GM18873 (cell line): ENCODE data around the gene TMEM156.
A peak's percentile ranks its signal among the peaks of the same experiment; 100 is the strongest.

Experiments used
- ATAC-seq: cut with Tn5 transposase; IDR thresholded peaks from one replicate; pipeline ENCODE4 v1.9.1; 2021; ENCODE audit warnings: mild to moderate bottlenecking, moderate library complexity, moderate number of reproducible peaks; ENCODE audit not compliant: unreplicated experiment, low FRiP score

Gene TMEM156, protein sequence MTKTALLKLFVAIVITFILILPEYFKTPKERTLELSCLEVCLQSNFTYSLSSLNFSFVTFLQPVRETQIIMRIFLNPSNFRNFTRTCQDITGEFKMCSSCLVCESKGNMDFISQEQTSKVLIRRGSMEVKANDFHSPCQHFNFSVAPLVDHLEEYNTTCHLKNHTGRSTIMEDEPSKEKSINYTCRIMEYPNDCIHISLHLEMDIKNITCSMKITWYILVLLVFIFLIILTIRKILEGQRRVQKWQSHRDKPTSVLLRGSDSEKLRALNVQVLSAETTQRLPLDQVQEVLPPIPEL

DNA sequence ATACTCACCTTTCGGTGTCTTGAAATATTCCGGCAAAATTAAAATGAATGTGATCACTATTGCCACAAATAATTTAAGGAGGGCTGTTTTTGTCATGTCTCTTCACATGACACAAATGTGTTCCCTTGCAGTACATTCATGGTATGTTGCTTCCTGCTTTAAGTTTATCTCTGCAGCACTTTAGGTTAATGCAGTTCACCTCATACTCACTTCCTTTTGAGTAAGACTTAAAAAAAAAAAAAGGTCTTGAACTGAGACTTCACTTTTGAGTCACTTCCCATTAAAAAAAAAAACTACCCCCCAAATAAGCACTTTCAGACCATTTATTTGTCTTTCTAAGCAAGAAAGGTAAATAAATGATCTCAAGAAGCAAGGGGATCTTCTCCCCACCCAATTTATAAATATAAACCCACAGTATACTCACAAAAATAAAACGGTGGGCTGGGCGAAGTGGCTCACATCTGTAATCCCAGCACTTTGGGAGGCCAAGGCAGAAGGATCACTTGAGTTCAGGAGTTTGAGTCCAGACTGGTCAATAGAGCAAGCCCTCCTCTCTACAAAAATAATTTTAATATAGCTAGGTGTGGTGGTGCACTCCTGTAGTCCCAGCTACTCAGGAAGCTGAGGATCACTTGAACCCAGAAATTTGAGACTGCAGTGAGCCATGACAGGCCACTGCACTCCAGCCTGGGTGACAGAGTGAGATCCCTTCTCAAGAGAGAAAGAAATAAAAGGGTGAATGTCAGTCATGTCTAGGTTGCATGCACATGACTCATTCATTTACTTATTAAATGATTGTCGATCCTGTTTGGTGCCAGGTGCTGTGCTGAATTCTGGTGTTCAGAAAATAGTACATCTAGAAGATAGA, at the start of gene TMEM156:
Gene TMEM156 (minus strand): TSS at position 192 of the 868 bp plus-strand sequence. CDS start 96 bp downstream, at position 96.
- peak; percentile 58 for ATAC-seq

DNA sequence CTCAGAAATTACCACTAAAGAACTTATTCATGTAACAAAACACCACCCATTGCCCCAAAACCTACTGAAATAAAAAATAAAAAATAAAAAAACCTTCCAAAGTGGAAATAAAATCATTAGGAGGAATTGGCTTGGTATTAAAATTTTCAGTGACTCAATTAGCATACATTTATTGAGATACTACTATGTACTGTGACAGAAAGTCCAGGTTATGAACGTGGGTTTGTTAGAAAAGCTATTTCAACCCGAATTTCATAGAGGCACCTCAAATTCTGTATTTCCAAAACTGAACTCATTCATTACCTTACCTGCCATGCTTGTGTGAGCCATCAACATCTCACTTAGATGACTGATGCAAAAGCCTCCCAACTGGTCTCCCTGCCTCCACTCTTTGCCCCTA, 46.6 kb upstream of the TMEM156 start:
- no peak for ATAC-seq

- no peak for ATAC-seq
Measured at GRCh38 chr4:39068907-39069306, 36.7 kb upstream of the TMEM156 start.

DNA sequence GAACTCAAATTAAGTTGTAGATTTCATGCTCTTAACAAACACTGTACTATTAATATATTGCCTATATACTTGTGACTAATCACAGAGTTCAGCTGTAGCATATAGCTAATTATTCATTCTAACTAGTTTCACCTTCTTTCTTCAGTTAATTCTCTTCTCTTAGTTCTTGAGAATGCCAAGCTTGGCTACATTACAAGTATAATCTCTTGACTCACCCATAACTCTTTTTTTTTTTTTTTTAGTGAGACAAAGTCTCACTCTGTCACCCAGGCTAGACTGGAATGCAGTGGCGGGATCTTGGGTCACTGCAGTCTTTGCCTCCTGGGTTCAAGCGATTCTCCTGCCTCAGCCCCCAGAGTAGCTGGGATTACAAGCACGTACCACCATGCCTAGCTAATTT, 35.2 kb upstream of the TMEM156 start:
- no peak for ATAC-seq

DNA sequence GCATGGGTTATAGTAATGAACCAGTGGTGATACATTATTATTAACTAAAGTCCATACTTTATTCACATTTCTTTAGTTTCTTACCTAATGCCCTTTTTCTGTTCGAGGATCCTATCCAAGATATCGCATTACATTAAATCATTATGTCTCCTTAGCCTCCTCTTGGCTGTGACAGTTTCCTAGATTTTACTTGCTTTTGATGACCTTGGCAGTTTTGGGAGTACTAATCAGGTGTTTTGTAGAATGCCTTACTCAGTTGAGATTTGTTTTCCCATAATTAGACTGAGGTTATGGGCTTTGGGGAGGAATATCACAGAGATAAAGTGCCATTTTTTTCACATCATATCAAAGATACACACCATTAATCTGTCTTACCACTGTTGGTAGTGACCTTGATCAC, 34.8 kb upstream of the TMEM156 start:
- ATAC-seq, result no peak

- ATAC-seq, result no peak
Measured at GRCh38 chr4:39066371-39066770, 34.2 kb upstream of the TMEM156 start.

DNA sequence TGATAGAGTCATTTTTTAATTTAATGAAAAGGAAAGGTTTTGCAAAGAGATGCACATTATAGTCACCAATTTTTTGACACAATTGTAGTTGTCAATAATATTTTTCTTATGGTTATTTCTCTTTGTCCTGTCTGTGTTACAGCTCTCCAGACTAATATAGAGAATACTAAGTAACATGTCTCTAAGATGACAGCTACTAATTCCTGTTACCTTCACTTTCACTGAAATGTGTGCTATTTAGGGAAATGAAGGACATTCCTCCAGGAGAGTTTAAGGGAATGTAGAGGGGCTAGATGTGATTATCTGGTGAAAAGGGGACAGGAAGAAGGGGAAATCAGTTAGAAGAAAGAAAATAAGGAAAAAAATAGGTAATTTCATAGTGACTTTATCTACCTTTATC, 31.2 kb upstream of the TMEM156 start:
- ATAC-seq, result no peak

- no peak for ATAC-seq
Measured at GRCh38 chr4:39062770-39063097, 30.5 kb upstream of the TMEM156 start.

DNA sequence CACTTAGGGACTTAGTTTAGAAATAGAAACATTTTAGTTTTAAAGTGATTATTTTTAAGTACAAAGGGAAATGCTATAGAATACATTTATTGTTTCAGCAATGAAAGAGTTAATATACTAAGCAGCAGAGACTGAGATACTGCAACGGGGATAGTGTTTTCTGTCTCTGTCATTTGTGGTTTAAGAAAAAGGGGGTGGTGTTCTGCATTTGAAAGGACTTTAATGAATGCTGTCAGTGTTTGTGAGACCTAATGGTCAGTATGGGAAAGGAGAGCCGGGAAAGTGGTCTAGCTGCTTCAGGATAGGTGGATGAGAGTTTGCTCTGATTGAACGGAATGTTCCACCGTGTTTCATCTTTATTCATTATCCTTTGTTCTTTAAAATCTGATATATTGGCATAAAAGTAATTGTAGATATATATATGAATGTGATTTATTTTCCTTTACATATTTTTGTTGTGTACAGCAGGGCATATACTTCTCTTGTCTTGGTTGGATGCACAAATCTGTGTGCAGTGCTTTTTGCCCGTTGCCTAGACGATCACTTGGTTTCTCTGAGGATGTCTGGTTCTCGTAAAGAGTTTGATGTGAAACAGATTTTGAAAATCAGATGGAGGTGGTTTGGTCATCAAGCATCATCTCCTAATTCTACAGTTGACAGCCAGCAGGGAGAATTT, 30.0 kb upstream of the TMEM156 start, which contains the start of gene KLHL5:
Gene KLHL5 (plus strand): TSS at position 139 of the 676 bp plus-strand sequence. CDS start 421 bp downstream, at position 560.
- ATAC-seq, result no peak

DNA sequence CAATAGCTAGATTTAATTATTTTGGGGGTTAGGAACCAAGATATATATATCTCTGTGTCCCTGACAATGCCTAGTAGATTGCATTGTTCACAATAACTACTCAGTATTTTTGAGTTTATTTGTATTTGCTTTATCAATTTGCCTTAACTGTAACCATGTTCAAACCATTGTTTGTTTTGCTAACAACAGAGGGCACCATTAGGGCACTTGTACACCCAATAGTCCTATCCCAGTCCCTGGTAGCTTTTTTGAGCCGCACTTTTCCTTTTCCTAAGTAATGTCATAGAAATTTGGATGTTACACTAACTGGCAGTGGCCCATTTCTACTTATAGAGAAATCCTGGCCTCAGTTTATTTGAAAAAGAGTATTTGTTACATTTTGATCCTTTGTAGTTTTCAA, 29.2 kb upstream of the TMEM156 start:
- no peak for ATAC-seq

DNA sequence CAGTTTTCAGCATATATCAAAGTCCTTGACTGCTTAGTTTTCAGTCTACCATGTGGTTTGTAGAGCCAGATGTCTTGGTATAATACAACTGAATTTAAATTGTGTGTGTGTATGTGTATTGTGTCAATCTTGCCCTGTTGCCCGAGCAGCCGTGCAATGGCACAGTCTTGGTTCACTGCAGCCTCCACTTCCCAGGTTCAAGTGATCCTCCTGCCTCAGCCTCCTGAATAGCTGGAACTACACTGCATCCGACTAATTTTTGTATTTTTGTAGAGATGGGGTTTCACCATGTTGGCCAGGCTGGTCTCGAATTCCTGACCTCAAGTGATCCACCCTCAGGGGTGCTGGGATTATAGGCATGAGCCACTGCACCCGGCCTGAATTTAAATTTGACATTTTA, 23.8 kb upstream of the TMEM156 start:
- ATAC-seq, result no peak

DNA sequence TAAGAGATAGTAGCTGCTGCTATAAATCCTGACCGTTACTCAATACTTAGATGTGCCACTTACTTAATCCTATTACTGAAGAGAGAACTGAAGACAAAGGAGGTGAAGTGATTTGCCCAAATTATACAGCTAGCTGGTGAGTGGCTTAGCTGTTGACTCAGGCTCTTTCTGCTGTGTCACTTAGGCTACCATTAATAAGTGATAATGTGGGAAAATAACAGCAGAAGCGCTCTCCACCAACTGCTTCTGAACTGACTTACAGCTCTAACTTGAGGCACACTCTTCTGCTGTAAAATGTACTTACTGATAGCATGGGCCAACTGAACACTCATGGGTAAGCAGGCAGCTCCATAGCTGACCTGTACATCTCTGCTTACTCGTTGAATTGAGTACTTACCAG, 22.3 kb upstream of the TMEM156 start:
- ATAC-seq, result no peak

- ATAC-seq, result no peak
Measured at GRCh38 chr4:39053983-39054382, 21.8 kb upstream of the TMEM156 start.

DNA sequence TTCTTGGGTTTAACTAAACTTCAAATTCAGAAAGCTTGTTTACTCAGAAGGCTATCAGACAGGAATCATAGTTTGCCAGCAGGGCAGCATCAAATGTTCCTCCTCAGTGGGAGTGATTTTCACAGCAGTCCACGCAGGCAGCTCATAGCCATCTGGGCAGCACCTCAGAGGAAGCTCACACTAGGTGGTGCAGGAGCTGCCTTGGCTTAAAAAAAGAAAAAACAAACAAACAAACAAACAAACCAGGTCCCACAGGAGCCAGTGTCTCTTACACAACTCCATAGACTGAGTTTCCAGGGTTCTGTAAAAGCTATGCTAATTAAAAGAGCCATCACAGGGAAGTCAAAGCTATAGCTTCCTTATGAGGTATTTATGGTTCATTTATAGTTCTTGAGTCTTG, 19.3 kb upstream of the TMEM156 start:
- ATAC-seq, result no peak

- no peak for ATAC-seq
Measured at GRCh38 chr4:39050590-39050989, 18.4 kb upstream of the TMEM156 start.

DNA sequence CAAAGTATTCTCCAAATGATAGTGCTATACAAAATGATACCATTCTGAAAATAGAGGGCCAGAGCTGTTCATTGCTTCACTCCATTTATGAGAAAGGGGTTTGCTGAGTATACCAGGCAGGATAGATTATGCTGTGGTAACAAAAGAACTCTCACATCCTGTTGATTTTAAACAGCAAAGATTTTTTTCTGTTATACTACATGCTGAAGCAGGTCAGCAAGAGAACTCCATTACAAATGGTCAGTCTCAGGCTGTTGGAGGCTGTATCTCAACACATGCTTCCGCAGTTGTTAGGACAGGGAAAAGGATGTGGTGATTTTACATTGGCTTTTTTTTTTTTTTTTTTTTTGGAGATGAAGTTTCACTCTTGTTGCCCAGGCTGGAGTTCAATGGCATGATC, 16.1 kb upstream of the TMEM156 start:
- no peak for ATAC-seq

DNA sequence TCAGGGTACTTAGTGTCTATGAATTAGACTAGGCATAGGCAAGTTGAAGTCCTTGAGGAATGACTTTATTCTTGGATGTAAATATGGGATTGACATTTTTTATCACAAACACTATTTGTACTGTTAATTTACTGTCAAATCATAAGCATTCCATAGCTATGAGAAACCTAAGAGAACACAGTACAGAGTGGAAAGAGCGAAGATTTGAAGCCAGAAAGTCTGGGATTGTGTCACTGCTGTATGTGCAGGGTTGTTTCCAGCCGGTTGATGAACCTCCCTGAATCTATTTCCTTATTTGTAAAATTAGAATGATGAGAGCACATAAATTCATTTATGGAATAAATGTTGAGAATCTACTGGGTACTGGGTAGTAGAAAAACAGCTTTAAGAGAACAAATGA, 15.5 kb upstream of the TMEM156 start:
- no peak for ATAC-seq

- no peak for ATAC-seq
Measured at GRCh38 chr4:39046249-39046648, 14.0 kb upstream of the TMEM156 start.

DNA sequence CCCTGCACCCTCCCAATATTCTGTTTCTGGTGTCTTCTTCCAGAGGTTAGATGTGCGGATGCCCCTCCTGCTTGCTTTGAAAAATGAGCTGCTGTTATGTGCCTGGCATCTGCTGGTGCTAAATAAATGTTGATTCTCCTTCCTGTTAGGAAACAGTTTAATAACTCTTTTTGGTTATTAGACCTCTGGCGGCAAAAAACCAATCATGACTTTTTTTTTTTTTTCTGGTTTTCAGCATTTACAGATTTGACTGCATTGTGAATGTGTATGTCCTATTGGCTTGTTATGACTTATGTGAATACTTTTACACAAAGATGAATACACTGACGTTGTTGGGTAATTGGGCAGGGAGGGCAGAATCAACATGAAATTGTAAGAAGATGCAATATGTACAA, 13.6 kb upstream of the TMEM156 start:
- no peak for ATAC-seq

DNA sequence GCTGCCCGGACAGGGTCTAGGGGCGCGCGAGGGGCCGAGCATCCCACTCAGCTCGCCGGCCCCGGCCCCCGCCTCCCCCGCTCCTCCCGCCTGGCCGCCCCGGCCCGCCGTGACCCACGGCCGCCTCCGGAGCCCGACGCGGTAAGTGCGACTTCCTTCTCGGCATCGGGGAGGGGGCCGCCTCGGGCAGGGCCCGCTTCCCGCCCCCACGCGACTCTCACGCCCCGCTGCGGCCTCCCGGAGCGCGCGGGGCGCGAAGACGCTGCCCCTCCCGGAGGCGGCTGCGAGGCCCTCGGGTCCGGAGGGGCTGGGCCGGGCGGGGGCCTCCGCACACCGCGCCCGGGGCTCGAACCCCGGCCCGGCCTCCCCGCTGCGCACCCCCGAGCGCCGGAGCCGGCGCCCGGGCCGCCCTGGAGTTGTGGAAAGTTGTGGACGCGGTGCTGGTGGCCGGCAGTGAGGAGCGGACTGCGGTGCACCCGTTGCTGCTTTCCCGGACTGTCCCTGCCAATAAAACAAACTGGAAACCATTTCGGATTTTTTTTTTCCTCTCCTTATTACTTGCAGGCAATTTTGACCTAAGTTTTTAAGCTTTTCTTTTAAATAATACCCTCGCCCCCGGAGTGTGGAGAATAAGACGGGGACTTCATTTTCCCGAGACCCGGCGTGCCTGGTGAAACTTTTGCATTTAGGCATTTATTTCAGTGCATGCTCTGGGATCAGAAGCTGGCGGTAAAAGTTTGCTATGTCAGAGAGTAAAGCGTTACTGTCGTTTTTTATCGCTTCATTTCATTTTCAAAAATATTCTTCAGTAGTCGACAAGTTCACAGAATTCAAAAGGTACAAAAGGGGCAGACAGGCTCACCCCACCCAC, 13.0 kb upstream of the TMEM156 start:
- ATAC-seq, result peak; percentile 7
